ENCODE results near the gene NUDT12.

- no peak for TF ChIP-seq CTCF (conservative IDR thresholded peaks at IDR 0.05; ENCODE audit: low read depth, low read length)
- no peak for TF ChIP-seq EZH2 (IDR thresholded peaks at IDR 0.05; ENCODE audit: low read length, unreplicated experiment)
- TF ChIP-seq EZH2phosphoT487 (IDR thresholded peaks at IDR 0.05; ENCODE audit: borderline replicate concordance, low read length): no peak
These were observed at the start of gene NUDT12 for GRCh38 chr5:103562453-103563157.

Measured in PC-3 (cell line).